Endothelial cell of umbilical vein (primary cell): ENCODE measurements around the gene HEXA.

Experiments
- CTCF ChIP-seq, 2 donors: IDR thresholded peaks; 1 replicate in 1 of 2; 2 replicates in 1 of 2; pipeline ENCODE4 v1.5.1; 2011; ENCODE audit warnings: low read length in 2 of 2, mild to moderate bottlenecking in 2 of 2, moderate library complexity in 2 of 2, control low read depth in 1 of 2, inconsistent platforms in 1 of 2, low read depth in 1 of 2; ENCODE audit not compliant: insufficient read depth in 1 of 2; ENCODE audit errors: extremely low read depth in 1 of 2
- EZH2 ChIP-seq: IDR thresholded peaks from 2 replicates; pipeline ENCODE4 v1.6.1; 2012; ENCODE audit warnings: borderline replicate concordance, low read depth, mild to moderate bottlenecking, moderate library complexity, low read length, inconsistent platforms; ENCODE audit not compliant: severe bottlenecking
- MYC ChIP-seq: IDR thresholded peaks from one replicate; pipeline ENCODE4 v1.6.1; 2011; ENCODE audit warnings: mild to moderate bottlenecking, low read depth, low read length
- POLR2A ChIP-seq: IDR thresholded peaks from 2 replicates; pipeline ENCODE4 v1.6.1; 2012; ENCODE audit warnings: low read depth, mild to moderate bottlenecking, control low read depth, low read length

- TF ChIP-seq POLR2A (no peak), CTCF (IDR thresholded peaks at IDR 0.05; ENCODE audit: extremely low read depth in 1 of 2, insufficient read depth in 1 of 2, low read depth in 1 of 2, low read length in 2 of 2) (no peak), EZH2 (no peak), MYC (no peak)
Measured at GRCh38 chr15:72345806-72346205, 30.0 kb downstream of the HEXA start.
